NCI-H524 treated with DMSO at 0.1 percent for 48 hours (cell line): ENCODE results near the gene TAF1C.
"Not testable (repeated sequence)": the region's sequence is repeated elsewhere in the genome, so short reads cannot be mapped to it uniquely, and the experiment has no call there.

Experiments
- DNase-seq: peaks from one replicate; lab custom pipeline; 2025; lab: John Stamatoyannopoulos, UW

Gene TAF1C

DNA sequence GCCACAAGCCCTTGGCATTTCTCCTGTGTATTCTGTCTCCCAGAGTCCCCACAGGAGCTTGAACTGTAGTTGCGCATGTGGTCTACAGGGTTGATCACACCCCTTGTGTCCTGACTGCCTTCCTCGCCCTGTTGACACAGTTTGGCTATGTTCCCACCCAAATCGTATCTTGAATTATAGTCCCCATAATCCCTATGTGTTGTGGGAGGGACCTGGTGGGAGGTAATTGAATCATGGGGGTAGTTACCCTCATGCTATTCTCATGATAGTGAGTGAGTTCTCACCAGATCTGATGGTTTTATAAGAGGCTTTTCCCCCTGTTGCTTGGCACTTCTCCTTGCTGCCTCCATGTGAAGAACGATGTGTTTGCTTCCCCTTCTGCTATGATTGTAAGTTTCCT, 25.3 kb upstream of the TAF1C start:
- DNase-seq, result no peak

DNA sequence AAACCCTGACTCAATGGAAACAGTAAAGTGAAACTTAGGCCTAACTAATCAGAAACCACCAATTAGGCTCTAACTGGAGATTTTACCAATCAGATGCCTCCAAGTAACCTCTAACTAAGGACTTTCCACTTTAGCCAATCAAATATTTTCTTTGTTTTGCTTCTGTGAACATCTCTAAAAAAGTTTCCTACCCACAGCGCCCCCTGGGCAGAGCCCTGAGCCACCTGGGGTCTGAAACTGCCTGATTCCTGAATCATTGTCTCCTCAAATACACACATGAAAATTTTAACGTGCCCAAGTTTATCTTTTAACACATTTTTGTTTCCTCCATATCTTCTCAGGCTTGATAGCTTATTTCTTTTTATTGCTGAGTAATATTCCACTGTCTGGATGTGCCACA, 23.1 kb upstream of the TAF1C start:
- DNase-seq, result no peak

DNA sequence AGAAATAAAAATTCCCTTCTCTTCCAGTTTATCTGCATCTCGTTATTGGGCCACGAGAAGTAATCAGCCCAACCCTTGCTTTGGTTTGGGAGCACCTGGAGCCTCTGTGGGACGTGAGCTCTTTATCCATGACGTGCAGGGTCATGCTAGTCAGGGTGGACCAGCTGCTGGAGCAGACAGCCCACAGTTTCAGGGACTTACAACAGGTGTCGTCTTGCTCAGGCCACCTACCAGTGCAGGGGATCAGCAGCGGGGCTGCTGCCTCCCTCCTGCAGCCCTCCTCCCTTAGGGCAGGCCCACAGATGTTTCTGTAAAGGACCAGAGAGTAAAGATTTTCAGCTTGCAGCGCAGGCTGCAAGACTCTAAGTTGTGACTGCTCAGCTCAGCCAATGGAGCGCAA, 21.0 kb upstream of the TAF1C start:
- DNase-seq, result peak; percentile 70

DNA sequence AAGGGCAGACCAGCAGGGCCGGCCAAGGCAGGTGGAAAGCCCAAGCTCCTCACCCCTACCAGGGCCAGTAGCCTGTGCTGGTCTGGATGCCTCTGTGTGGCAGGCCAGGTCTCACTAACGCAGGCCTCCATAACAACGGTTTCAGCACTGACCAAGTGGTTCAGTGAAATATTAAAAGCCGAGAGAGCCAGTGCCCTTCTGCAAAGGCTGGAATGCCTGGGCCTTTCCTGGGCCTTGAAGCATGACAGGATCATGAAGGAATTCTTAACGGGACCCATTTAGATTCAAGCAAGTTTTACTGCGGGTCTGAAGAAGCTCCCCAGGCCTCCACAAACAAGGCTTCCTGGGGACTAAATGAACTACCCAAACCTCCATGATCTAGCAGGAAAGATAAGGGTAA, 20.4 kb upstream of the TAF1C start:
- no peak for DNase-seq

GRCh38 chr16:84205976-84206691, 19.3 kb upstream of the TAF1C start:
- DNase-seq, result no peak

- DNase-seq, result not testable (repeated sequence)
Observed at GRCh38 chr16:84205123-84205522, 18.3 kb upstream of the TAF1C start.

DNA sequence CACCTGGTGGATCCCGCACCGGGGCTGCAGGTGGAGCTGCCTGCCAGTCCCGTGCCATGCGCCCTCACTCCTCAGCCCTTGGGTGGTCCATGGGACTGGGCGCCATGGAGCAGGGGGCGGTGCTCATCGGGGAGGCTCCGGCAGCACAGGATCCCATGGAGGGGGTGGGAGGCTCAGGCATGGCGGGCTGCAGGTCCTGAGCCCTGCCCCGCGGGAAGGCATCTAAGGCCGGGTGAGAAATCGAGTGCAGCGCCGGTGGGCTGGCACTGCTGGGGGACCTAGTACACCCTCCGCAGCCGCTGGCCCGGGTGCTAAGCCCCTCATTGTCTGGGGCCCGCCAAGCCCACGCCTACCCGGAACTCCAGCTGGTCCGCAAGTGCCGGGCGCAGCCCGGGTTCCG, 17.7 kb upstream of the TAF1C start:
- not testable (repeated sequence) for DNase-seq

DNA sequence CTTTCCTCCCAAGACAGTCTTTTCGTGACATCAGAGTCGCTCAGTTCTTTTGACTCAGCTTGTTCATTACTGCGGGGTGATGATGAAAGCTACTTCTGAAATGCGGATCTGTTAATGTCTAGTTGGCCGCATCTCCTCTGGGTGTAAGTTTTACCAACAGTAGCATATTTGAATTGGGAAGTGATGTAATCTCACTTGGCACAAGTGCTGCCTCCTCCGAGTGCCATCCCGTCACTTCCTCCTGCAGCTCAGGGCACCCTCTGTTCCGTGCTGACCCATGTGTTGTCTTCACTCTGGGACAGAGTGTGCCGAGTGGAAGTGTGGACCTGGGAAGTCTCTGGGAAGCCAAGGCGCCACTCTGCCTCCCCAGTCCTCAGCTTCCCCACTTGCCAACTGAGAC, 13.0 kb upstream of the TAF1C start:
- DNase-seq, result no peak

- no peak for DNase-seq
Observed at GRCh38 chr16:84199097-84199496, 12.2 kb upstream of the TAF1C start.

- no peak for DNase-seq
Observed at GRCh38 chr16:84198401-84198800, 11.5 kb upstream of the TAF1C start.

DNA sequence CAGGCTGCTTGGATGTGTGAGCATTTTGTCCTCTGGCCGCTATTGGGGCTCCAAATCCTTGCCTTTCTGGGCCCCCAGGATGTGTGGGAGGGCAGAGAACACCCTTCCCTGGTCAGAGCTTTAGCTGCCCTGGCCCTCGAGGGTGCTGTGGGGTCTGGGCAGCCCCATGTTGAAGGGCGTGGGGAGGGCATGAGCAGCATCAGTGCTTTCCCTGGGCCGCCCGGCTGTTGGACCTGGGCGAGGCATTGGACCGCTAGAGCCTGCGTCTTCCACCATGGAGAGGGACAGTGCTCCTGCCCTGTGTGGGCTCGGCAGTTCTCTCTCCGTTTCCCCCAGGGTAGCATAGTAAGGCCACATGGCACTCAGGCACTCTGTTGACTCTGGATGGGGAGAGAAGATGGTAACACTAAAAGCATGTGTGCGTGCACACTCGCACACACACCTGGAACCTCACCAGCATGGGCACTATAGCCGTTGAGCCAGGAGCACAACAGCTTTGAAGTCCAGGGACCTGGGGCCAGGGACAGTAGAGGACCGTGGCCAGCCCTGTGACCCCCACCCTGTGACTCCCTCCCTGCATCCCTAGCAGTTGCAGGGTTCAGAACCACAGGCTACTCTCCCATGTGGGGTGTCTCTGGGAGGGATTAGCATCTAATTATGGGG, 10.7 kb upstream of the TAF1C start:
- no peak for DNase-seq

GRCh38 chr16:84196727-84197394, 10.0 kb upstream of the TAF1C start:
- DNase-seq, result no peak

- DNase-seq, result no peak
Observed at GRCh38 chr16:84196101-84196500, 9.2 kb upstream of the TAF1C start.

GRCh38 chr16:84195201-84196093, 8.6 kb upstream of the TAF1C start:
- DNase-seq, result no peak

GRCh38 chr16:84194470-84195200, 7.8 kb upstream of the TAF1C start:
- DNase-seq, result no peak

DNA sequence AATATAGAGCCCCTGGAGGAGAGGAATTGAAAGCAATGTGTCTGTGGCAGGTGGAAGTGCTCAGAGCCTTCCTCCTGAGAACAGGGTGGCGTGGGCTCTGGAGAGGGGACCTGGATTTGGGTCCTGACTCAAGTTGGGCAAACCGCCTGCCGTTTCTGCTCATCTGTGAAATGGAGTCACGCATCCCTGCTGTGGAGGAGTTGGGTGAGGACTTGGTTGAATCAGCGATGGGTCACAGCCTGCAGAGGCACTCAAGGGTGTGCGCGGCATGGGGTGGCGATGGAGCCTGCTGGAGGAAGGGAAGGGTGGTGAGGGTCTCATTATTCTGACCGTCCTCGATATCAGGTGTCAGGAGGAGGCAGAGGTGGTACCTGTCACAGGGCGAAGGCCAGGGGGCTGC, 7.2 kb upstream of the TAF1C start:
- DNase-seq, result no peak

GRCh38 chr16:84193480-84193879, 6.6 kb upstream of the TAF1C start:
- no peak for DNase-seq

DNA sequence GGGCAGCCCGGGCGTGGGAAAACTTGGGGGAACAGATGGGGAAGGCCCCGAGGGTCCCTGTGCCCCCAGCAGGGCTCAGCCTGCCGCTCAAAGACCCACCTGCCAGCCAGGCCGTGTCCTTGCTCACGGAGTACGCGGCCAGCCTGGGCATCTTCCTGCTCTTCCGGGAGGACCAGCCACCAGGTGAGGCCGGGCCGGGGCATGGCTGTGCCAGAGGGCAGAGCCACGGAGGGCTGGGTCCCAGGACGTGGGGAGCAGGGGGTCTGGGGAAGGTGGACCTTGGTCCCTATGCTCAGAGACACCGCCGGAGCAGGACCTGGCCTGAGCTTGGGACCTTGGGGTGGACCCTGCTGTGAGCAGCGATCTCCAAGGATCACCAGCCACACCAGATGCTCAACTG, 4.6 kb upstream of the TAF1C start:
- DNase-seq, result no peak

GRCh38 chr16:84190731-84191388, 4.0 kb upstream of the TAF1C start, which contains the start of gene ADAD2:
Gene ADAD2, plus strand, starts transcription at chr16:84191157. Its CDS starts 74 bp downstream, at chr16:84191231.
- DNase-seq, result no peak

DNA sequence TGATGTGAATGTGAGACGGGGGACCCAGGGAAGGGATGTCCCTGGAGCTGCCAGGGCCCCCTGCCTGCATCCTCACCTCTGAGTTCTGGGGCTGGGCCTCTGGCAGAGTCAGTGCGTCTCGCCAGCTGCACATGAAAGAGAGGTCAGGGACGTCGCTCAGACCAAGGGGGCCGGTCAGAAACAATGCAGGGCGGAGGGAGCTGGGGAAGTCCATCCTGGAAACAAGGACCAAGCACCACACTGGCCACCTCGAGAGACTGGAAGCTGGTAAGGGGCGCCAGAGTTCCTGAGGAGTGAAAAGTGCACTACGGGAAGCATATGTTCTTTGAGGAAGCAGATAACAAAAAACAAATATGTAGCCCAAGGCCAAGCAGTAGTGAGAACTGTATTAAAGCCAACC, 2.1 kb downstream of the TAF1C start:
- no peak for DNase-seq
